Activated T-cell treated with anti-CD3 and anti-CD28 coated beads, Interleukin-2, amount 50 U/mL, for 72 hours (primary cell): ENCODE results near the gene UHRF2. TPM values are rescaled to one million over a fixed set of nuclear protein-coding genes. Genes with fewer than 3 reads are reported as not detected.

Experiments
- ATAC-seq, 2 donors: fragments of 150-1000 bp; cut with Tn5 transposase; replicated peaks in 1 of 2; 2 replicates each; pipeline ENCODE4 v1.10.0; 2021; ENCODE audit warnings: moderate library complexity in 2 of 2, mild to moderate bottlenecking in 1 of 2
- DNase-seq, 2 donors: peaks; one replicate each; pipeline ENCODE4 v3.0.0; 2021 to 2022; ENCODE audit warnings: mixed read lengths in 1 of 2
- H3K27ac Mint-ChIP-seq: one replicate; pipeline ENCODE4 v1.8.0; 2022; ENCODE audit warnings: mild to moderate bottlenecking, moderate library complexity, mixed read lengths
- H3K27me3 Mint-ChIP-seq: one replicate; pipeline ENCODE4 v1.8.0; 2022; ENCODE audit warnings: low read depth, mixed read lengths
- H3K36me3 Mint-ChIP-seq, 2 donors: one replicate each; pipeline ENCODE4 v1.8.0; 2022; ENCODE audit warnings: mixed read lengths in 2 of 2, mild to moderate bottlenecking in 1 of 2; ENCODE audit not compliant: insufficient read depth in 2 of 2
- H3K4me1 Mint-ChIP-seq: one replicate; pipeline ENCODE4 v1.8.0; 2022; ENCODE audit warnings: low read depth, mixed read lengths
- H3K4me3 Mint-ChIP-seq, 2 donors: one replicate each; pipeline ENCODE4 v1.8.0; 2022; ENCODE audit warnings: mild to moderate bottlenecking in 2 of 2, mixed read lengths in 2 of 2, moderate library complexity in 2 of 2
- H3K9me3 Mint-ChIP-seq, 2 donors: one replicate each; pipeline ENCODE4 v1.8.0; 2022; ENCODE audit warnings: mixed read lengths in 2 of 2
- total RNA-seq, 2 donors: library from RNA; stranded (reverse); gene quantifications; one replicate each; pipeline ENCODE4 v1.2.3, GENCODE V29; 2022

The UHRF2 gene
- total RNA-seq, 2 donors from 2014 or later, result 84.6 to 87.2 TPM

DNA sequence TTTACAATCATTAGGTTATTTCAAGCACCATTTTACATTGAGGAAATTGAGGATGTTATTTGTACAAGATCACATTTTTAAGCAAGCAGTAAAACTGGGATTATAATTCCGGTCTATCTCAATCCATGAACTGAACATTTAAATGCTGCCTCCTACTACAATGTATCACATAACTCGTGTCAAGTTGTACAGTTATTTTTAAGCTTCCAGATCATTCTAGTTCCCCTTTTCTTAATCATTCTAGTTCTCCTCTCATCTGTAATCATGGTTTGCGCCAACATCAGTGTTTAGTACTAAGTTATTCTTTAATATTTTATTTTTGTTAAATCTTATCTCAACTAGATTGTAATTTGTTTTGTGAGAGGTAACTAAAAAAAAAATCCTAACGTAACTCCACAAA lies 2.4 kb upstream of the UHRF2 start:
- Mint-ChIP-seq H3K9me3 (no peaks in the 10 kb centered on the region), H3K4me3 (no peak overlapping the region), H3K36me3 (peaks cover 0 to 1% of the 10 kb centered on the region in 2 donors), H3K4me1 (peaks cover 17% of the 10 kb centered on the region), H3K27ac (no peak overlapping the region), H3K27me3 (no peaks in the 10 kb centered on the region)
- ATAC-seq, result no peak
- no peak for DNase-seq

GRCh38 chr9:6413365-6414246 lies 607 bp downstream of the UHRF2 start:
- DNase-seq, result peak; percentile 52 to 53
- peaks cover 5 to 9% of the 10 kb centered on the region in 2 donors for H3K36me3 Mint-ChIP-seq
- peak overlapping the region; percentile 73 to 91 for H3K4me3 Mint-ChIP-seq
- H3K27me3 Mint-ChIP-seq, result no peaks in the 10 kb centered on the region
- H3K4me1 Mint-ChIP-seq, result peaks cover 47% of the 10 kb centered on the region
- no peaks in the 10 kb centered on the region for H3K9me3 Mint-ChIP-seq
- H3K27ac Mint-ChIP-seq, result peak overlapping the region; percentile 73
- ATAC-seq, result peak; percentile 18 to 21

GRCh38 chr9:6414247-6414641 lies 1.2 kb downstream of the UHRF2 start:
- Mint-ChIP-seq H3K4me3 (peak overlapping the region; percentile 73 to 91), H3K4me1 (peaks cover 53% of the 10 kb centered on the region), H3K27me3 (no peaks in the 10 kb centered on the region), H3K9me3 (no peaks in the 10 kb centered on the region), H3K27ac (peak overlapping the region; percentile 73), H3K36me3 (peaks cover 5 to 13% of the 10 kb centered on the region in 2 donors)
- ATAC-seq (no peak), DNase-seq (no peak)

DNA sequence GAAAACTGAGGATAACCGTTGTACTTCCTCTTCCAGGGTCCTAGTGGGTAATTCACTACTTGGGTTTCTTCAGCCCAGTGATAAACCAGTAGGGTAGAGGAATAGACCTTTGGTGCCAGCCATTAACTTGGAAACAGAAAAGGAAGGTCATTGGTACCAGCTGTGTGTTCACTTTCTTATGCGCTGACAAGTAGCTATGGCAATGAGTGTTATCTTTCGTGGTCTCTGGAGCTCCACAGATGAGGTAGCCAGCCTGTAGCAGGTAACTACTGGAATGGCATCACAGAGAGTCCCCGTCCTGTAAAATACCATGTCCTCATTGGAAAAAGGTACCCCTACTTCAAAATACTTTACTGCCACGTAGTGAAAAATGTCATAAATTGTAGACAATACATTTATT lies 2.3 kb downstream of the UHRF2 start:
- H3K27ac Mint-ChIP-seq, result peak overlapping the region; percentile 73
- peaks cover 5 to 15% of the 10 kb centered on the region in 2 donors for H3K36me3 Mint-ChIP-seq
- ATAC-seq (peak in 1 of 2 donors; percentile 26), DNase-seq (peak; percentile 23 to 30)
- H3K27me3 Mint-ChIP-seq, result no peaks in the 10 kb centered on the region
- H3K9me3 Mint-ChIP-seq, result no peaks in the 10 kb centered on the region
- peak overlapping the region; percentile 73 to 91 for H3K4me3 Mint-ChIP-seq
- H3K4me1 Mint-ChIP-seq, result peaks cover 56% of the 10 kb centered on the region

DNA sequence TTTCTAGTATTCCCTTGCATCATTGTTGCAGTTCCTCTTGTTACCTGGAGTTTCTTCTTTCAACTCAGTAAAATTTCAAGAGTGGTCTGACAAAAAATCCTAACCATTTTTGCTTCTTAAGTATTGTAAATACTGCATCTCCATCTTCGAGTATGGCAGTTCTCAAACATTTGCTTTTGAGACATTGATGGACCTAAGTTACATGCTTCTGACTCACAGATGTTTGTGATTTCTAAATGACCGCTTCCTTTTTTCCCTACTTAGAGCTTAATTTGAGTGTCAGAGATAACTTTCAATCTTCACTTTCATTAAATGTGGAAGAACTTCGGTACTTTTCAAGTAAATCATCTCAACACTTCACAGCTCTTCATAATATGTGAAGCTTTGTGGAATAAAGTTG lies 4.2 kb downstream of the UHRF2 start:
- Mint-ChIP-seq H3K27me3 (no peaks in the 10 kb centered on the region), H3K27ac (peak overlapping the region; percentile 90), H3K4me3 (peak overlapping the region; percentile 60 to 86), H3K4me1 (peaks cover 66% of the 10 kb centered on the region), H3K9me3 (no peaks in the 10 kb centered on the region), H3K36me3 (peaks cover 5 to 22% of the 10 kb centered on the region in 2 donors)
- ATAC-seq (no peak), DNase-seq (no peak)

- ATAC-seq, result no peak
- DNase-seq, result no peak
- H3K9me3 Mint-ChIP-seq, result no peaks in the 10 kb centered on the region
- peak overlapping the region; percentile 94 for H3K27ac Mint-ChIP-seq
- H3K4me1 Mint-ChIP-seq, result peaks cover 76% of the 10 kb centered on the region
- H3K27me3 Mint-ChIP-seq, result no peaks in the 10 kb centered on the region
- peaks cover 5 to 30% of the 10 kb centered on the region in 2 donors for H3K36me3 Mint-ChIP-seq
- peak overlapping the region; percentile 60 to 86 for H3K4me3 Mint-ChIP-seq
Observed at GRCh38 chr9:6418764-6419163, 5.8 kb downstream of the UHRF2 start.

GRCh38 chr9:6424940-6425339 lies 11.9 kb downstream of the UHRF2 start:
- no peaks in the 10 kb centered on the region for H3K27me3 Mint-ChIP-seq
- H3K27ac Mint-ChIP-seq, result no peak overlapping the region
- no peaks in the 10 kb centered on the region for H3K9me3 Mint-ChIP-seq
- H3K4me1 Mint-ChIP-seq, result peaks cover 77% of the 10 kb centered on the region
- DNase-seq (no peak), ATAC-seq (no peak)
- H3K4me3 Mint-ChIP-seq, result no peak overlapping the region
- peaks cover 3 to 31% of the 10 kb centered on the region in 2 donors for H3K36me3 Mint-ChIP-seq

GRCh38 chr9:6426117-6426516 lies 13.1 kb downstream of the UHRF2 start:
- H3K4me1 Mint-ChIP-seq, result peaks cover 84% of the 10 kb centered on the region
- H3K27me3 Mint-ChIP-seq, result no peaks in the 10 kb centered on the region
- peak overlapping the region; percentile 77 for H3K27ac Mint-ChIP-seq
- H3K4me3 Mint-ChIP-seq, result no peak overlapping the region
- DNase-seq (no peak), ATAC-seq (no peak)
- peaks cover 3 to 26% of the 10 kb centered on the region in 2 donors for H3K36me3 Mint-ChIP-seq
- no peaks in the 10 kb centered on the region for H3K9me3 Mint-ChIP-seq

- Mint-ChIP-seq H3K27me3 (no peaks in the 10 kb centered on the region), H3K4me1 (peaks cover 86% of the 10 kb centered on the region), H3K36me3 (peaks cover 5 to 22% of the 10 kb centered on the region in 2 donors), H3K27ac (peak overlapping the region; percentile 20), H3K9me3 (no peaks in the 10 kb centered on the region), H3K4me3 (peak overlapping the region; percentile 23 to 45)
- ATAC-seq (peak; percentile 83 to 86), DNase-seq (no peak)
Observed at GRCh38 chr9:6428940-6429889, 16.2 kb downstream of the UHRF2 start.

- peaks cover 71% of the 10 kb centered on the region for H3K4me1 Mint-ChIP-seq
- ATAC-seq, result no peak
- H3K9me3 Mint-ChIP-seq, result no peaks in the 10 kb centered on the region
- peaks cover 6 to 23% of the 10 kb centered on the region in 2 donors for H3K36me3 Mint-ChIP-seq
- H3K4me3 Mint-ChIP-seq, result peak overlapping the region; percentile 34 to 50
- DNase-seq, result no peak
- H3K27ac Mint-ChIP-seq, result peak overlapping the region; percentile 82
- H3K27me3 Mint-ChIP-seq, result no peaks in the 10 kb centered on the region
Observed at GRCh38 chr9:6431038-6431437, 18.0 kb downstream of the UHRF2 start.

DNA sequence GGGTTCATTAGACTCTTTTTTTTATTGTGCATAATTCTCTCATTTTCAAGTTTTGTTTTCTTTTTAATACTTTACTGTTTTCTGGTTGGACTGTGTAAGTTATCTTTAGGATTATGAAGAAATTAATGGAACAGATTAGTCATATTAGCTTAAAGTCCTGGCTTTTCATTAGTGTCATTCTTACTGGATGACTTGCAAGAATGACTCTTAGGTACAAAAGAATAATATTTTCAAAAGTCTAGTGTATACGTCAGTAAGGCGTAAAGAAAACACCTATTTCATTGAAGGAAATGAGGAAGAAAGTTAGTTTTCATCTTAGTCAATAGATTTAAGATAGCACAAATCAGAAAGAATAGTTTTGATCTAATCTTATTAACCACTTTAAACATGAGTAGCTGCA lies 20.4 kb downstream of the UHRF2 start:
- Mint-ChIP-seq H3K4me1 (peaks cover 68% of the 10 kb centered on the region), H3K27me3 (no peaks in the 10 kb centered on the region), H3K27ac (peak overlapping the region; percentile 95), H3K36me3 (peaks cover 6 to 24% of the 10 kb centered on the region in 2 donors), H3K4me3 (peak overlapping the region in 1 of 2 donors; percentile 71), H3K9me3 (no peaks in the 10 kb centered on the region)
- DNase-seq, result no peak
- peak in 1 of 2 donors; percentile 53 for ATAC-seq

DNA sequence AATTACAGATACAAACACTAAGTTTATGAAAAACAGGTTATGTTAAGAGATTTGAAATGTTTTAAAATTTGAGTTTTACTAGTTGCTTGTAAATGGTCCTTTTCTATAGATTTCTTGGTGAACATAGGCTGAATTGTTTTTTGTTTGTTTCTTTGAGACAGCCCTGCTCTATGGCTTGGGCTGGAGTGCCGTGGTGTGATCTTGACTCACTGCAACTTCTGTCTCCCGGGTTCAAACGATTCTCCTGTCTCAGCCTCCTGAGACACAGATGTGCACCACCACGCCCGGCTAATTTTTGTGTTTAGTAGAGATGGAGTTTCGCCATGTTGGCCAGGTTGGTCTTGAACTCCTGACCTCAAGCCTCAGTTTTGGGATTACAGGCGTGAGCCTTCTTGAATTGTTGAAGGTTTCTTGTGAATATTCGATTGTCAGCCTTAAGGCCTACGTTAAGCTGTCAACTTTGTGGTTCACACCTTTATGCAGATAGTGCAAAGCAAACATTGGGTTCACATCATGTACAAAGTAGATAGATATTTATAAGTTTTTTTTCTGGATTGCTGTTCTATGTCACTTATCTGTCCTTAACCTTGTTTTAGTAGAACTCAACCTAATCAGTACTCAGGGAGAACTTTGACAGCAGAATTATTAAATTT lies 26.2 kb downstream of the UHRF2 start:
- peaks cover 30% of the 10 kb centered on the region for H3K4me1 Mint-ChIP-seq
- no peaks in the 10 kb centered on the region for H3K27me3 Mint-ChIP-seq
- no peaks in the 10 kb centered on the region for H3K9me3 Mint-ChIP-seq
- no peak for ATAC-seq
- H3K36me3 Mint-ChIP-seq, result peaks cover 2 to 13% of the 10 kb centered on the region in 2 donors
- peak overlapping the region; percentile 38 for H3K27ac Mint-ChIP-seq
- DNase-seq, result no peak
- no peak overlapping the region for H3K4me3 Mint-ChIP-seq
